Measurements from ENCODE around the gene HAUS3. TPM values are rescaled to one million over a fixed set of nuclear protein-coding genes. Genes with fewer than 3 reads are reported as not detected.

Gene HAUS3
- total and polyA plus RNA-seq, 10 of the 15 experiments (the other 5 are each of a cell fraction or from before 2014, with no cell fraction given): 4.2 to 23.9 (median 12.3) TPM

DNA sequence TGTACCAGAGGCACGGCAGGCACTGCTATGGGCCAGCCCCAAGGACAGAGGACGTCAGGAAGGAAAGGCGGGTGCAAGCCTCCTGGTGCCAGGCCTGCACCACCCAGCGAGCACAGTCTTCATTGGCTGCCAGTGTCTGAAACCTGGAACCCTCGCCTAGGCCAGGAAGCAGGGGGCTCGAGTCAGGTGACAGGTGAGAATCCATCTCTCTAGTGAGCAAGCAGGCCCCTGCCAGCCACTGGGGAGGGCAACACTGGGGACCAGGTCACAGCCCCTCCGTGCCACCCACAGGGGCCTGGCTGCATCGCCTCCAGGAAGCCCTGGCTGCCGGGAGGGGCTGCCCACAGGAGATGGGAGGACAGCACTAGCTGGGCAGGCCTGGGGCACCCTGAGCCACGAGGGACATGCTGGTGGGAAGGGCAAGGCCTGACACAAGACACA lies 6.9 kb upstream of the HAUS3 start:
- 53% methylated on average over 10 of the region's 10 CpGs for WGBS (ENCODE audit: insufficient coverage, insufficient replicate concordance, low lambda C conversion rate, missing lambda C conversion rate)
- no TSS peak for BruUV-seq (replicated peaks)

More for the DNA sequence above, 6.9 kb upstream of the HAUS3 start:
- Histone ChIP-seq H3K4me2 (ENCODE audit: control insufficient read depth, insufficient read depth) (no peak overlapping the region), H3K36me3 (ENCODE audit: control insufficient read depth in 2 of 2, insufficient read depth in 2 of 2, low read length in 1 of 2) (no peaks in the 10 kb centered on the region), H3K27me3 (replicated peaks in 1 of 2; ENCODE audit: control insufficient read depth in 2 of 2, insufficient read depth in 2 of 2, low read length in 1 of 2) (no peaks in the 10 kb centered on the region), H3K4me3 (no peak overlapping the region), H4K20me1 (ENCODE audit: control insufficient read depth, insufficient read depth) (no peaks in the 10 kb centered on the region), H3K4me1 (ENCODE audit: control insufficient read depth, insufficient read depth, low read length) (peaks cover 2% of the 10 kb centered on the region; the same call in 1 of the 2 replicates), H3K79me2 (ENCODE audit: control insufficient read depth, insufficient read depth, low read length) (no peaks in the 10 kb centered on the region), H3K27ac (ENCODE audit: control insufficient read depth, insufficient read depth) (no peak overlapping the region), H3K9ac (ENCODE audit: control insufficient read depth, insufficient read depth, low read length) (no peak overlapping the region), H2AFZ (ENCODE audit: control insufficient read depth, low read depth, low read length) (no peak overlapping the region), H3K9me3 (replicated peaks; ENCODE audit: control insufficient read depth, insufficient read depth, low read length) (no peaks in the 10 kb centered on the region)
- FAIRE-seq (no peak), ATAC-seq (no peak), DNase-seq (ENCODE audit: low read depth, low spot score) (no peak)
- SMC1A ChIA-PET (ENCODE audit: uncharacterized antibody, unreplicated experiment): no interaction called here
- RAD21 ChIA-PET (ENCODE audit: unreplicated experiment): no interaction called here
- intact Hi-C loops (cut with micrococcal nuclease; ENCODE audit: unreplicated experiment): no loop called here
- POLR2A ChIA-PET: interaction anchor here (0.6 kb wide), 1 partner anchor 162 kb away, joined by 3 read pairs; no protein-coding TSS in a partner anchor
- in situ Hi-C loops (cut with MboI): no loop called here
- TF ChIP-seq REST (IDR thresholded peaks at IDR 0.05; ENCODE audit: low read depth, low read length) (no peak), ESRRA (IDR thresholded peaks at IDR 0.05; ENCODE audit: low read length) (no peak), POLR2A (IDR thresholded peaks at IDR 0.05; ENCODE audit: low read depth, low read length) (0 out of 2 replicates have a peak, but pooled peaks have one; percentile 13)
- CTCF ChIA-PET: interaction anchor here (0.7 to 0.9 kb wide), 2 partner anchors 29 to 243 kb away, joined by 3 read pairs; no protein-coding TSS in a partner anchor

All from GM12878 (cell line).